ENCODE measurements around the gene EML6. TPM values are rescaled to one million over a fixed set of nuclear protein-coding genes. Genes with fewer than 3 reads are reported as not detected.

The EML6 gene
- total RNA-seq, 1 donor from 2014 or later = 8.1 TPM

DNA sequence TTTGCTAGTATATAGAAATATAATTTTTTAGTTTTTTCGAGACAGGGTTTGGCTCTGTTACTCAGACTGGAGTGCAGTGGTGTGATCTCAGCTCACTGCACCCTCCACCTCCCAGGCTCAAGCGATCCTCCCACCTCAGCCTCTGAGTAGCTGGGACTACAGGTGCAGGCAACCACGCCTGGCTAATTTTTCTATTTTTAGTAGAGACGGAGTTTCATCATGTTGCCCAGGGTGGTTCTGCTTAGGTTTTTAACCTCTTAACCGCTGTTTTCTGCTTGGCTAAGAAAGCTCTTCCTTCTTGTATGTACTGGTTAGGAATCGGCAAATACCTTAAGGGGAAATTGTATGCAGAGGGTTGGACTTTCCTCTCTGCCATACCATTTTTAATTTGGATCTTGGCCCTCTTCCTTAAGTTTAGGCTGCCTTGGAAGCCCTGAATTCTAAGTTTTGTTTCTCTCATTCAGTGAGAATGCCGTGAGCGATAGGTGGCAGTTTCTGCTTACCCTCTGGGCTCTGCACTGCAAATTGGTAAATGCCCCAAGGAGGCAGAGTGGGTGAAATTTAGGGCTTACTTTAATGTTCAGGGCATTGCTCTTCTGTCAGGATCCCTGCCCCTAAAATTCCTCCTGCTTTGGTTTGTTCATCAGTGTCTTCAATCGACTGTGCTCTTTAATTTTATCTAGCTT is 32.3 kb downstream of the EML6 start:
- TF ChIP-seq, protein P1, sequence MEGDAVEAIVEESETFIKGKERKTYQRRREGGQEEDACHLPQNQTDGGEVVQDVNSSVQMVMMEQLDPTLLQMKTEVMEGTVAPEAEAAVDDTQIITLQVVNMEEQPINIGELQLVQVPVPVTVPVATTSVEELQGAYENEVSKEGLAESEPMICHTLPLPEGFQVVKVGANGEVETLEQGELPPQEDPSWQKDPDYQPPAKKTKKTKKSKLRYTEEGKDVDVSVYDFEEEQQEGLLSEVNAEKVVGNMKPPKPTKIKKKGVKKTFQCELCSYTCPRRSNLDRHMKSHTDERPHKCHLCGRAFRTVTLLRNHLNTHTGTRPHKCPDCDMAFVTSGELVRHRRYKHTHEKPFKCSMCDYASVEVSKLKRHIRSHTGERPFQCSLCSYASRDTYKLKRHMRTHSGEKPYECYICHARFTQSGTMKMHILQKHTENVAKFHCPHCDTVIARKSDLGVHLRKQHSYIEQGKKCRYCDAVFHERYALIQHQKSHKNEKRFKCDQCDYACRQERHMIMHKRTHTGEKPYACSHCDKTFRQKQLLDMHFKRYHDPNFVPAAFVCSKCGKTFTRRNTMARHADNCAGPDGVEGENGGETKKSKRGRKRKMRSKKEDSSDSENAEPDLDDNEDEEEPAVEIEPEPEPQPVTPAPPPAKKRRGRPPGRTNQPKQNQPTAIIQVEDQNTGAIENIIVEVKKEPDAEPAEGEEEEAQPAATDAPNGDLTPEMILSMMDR (conservative IDR thresholded peaks at IDR 0.05) = no peak
- DNase-seq (ENCODE audit: extremely low spot score, unreplicated experiment) = no peak
- H3K4me1 Mint-ChIP-seq (ENCODE audit: unreplicated experiment) = no peaks in the 10 kb centered on the region
- no peaks in the 10 kb centered on the region for H3K27me3 Mint-ChIP-seq
- no peak overlapping the region for H3K4me3 Mint-ChIP-seq
- H3K27ac Mint-ChIP-seq = no peak overlapping the region
- no peaks in the 10 kb centered on the region for H3K36me3 Mint-ChIP-seq
- H3K9me3 Mint-ChIP-seq = no peaks in the 10 kb centered on the region

DNA sequence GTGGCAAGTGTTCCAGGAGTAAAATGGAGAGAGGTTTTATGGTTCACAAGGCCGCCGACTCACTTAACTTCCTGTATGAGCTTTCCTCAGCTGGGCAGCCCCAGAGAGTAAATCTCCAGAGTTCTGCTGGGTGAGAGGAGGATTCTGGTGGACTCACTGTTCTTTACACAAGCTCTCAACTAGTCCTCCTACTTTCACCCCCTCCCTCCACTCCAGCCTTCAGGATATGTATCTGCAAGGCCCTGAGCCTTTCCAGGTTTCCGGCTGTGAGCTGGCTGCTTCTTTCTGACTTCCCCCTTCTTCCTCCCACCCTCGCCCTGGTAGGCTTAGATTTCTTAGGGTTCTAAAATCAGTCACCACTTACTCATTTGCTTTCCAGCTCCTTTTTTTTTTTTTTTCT is 34.0 kb downstream of the EML6 start:
- Mint-ChIP-seq H3K27ac (no peak overlapping the region), H3K36me3 (no peaks in the 10 kb centered on the region)
- TF ChIP-seq, protein P1 (conservative IDR thresholded peaks at IDR 0.05) = no peak

DNA sequence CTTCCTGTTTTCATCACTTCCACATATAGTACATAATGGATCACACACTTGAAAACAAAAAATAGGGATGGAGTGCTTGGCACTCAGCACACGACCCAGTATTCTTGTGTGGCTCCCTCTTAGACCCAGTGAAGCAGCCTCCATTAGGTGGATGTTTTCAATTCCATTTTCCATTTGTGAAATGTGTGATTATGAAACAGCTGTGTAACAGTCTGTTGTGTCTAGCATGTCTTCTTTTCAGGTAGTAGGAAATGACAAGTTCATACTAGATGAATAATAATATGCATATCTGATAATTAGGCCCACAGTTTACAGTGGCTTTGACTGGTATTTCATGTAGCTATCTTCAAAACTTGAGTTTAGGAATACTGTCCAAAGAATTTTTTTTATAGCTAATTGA is 35.5 kb downstream of the EML6 start:
- no peak for DNase-seq (ENCODE audit: extremely low spot score, unreplicated experiment)
- no peaks in the 10 kb centered on the region for H3K27me3 Mint-ChIP-seq
- H3K4me3 Mint-ChIP-seq = no peak overlapping the region

More for the DNA sequence above, 34.0 kb downstream of the EML6 start:
- H3K4me3 Mint-ChIP-seq = no peak overlapping the region
- no peaks in the 10 kb centered on the region for H3K27me3 Mint-ChIP-seq
- H3K9me3 Mint-ChIP-seq = no peaks in the 10 kb centered on the region
- H3K4me1 Mint-ChIP-seq (ENCODE audit: unreplicated experiment) = no peaks in the 10 kb centered on the region
- no peak for DNase-seq (ENCODE audit: extremely low spot score, unreplicated experiment)

DNA sequence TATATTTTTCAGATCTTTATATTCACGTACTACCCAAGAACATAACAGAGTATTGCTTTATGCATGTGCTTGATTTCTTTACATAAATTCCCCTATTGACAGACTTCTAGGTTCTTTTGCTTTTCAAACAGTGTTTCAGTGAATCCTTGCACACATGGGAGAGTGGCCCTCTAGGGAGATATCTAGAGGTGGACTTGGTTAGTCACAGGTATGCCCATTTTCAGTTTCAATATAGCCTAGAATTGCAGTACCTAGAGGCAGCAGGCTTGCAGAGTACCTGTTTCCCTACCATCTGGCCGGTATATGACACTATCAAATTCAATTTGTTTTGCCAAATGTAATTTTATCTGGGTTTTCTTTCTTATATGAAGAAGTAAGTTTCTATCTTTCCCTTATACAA is 36.8 kb downstream of the EML6 start:
- Mint-ChIP-seq H3K9me3 (no peaks in the 10 kb centered on the region), H3K27ac (no peak overlapping the region), H3K4me1 (ENCODE audit: unreplicated experiment) (no peaks in the 10 kb centered on the region), H3K27me3 (no peaks in the 10 kb centered on the region), H3K4me3 (no peak overlapping the region), H3K36me3 (no peaks in the 10 kb centered on the region)
- DNase-seq (ENCODE audit: extremely low spot score, unreplicated experiment) = no peak
- TF ChIP-seq, protein P1 (conservative IDR thresholded peaks at IDR 0.05) = no peak

More for the DNA sequence above, 35.5 kb downstream of the EML6 start:
- Mint-ChIP-seq H3K36me3 (no peaks in the 10 kb centered on the region), H3K9me3 (no peaks in the 10 kb centered on the region), H3K27ac (no peak overlapping the region), H3K4me1 (ENCODE audit: unreplicated experiment) (no peaks in the 10 kb centered on the region)
- TF ChIP-seq, protein P1 (conservative IDR thresholded peaks at IDR 0.05) = no peak

DNA sequence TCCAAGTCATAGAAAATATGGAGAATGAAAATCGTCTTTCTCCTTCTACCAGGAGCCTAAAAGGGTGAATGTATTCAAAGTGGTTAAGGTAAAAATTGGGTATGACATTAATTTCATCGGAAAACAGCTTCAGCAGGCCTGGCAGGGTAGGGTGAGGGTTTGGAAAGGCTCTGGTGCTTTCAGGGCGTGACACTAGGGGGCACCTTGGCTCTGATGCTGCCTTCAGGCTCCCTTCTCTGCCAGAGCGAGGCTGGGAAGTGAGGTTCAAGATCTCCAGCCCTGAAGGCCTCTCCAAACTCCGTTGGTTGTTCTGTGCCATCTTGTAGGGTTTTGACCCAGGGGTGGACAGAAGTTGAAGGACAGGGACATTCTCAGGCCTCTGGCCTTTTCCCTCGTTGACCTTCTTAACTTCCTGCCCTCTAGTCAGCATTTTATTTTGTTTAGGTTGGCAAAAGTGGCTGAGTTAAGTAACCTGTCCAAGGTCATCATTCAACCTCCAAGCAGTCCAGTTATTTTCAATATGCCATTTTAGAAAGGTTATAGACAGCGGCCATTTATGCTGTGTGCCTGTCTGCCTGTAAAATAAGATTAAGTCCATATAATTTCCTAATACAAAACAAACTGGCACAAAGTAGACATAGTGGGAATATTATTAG is 40.3 kb downstream of the EML6 start:
- no peak overlapping the region for H3K27ac Mint-ChIP-seq
- no peaks in the 10 kb centered on the region for H3K36me3 Mint-ChIP-seq
- no peaks in the 10 kb centered on the region for H3K9me3 Mint-ChIP-seq
- no peaks in the 10 kb centered on the region for H3K4me1 Mint-ChIP-seq (ENCODE audit: unreplicated experiment)
- H3K27me3 Mint-ChIP-seq = no peaks in the 10 kb centered on the region
- DNase-seq (ENCODE audit: extremely low spot score, unreplicated experiment) = no peak
- TF ChIP-seq, protein P1 (conservative IDR thresholded peaks at IDR 0.05) = peak; percentile 42
- no peak overlapping the region for H3K4me3 Mint-ChIP-seq
